ENCODE measurements around the gene RUBCN. TPM values are rescaled to one million over a fixed set of nuclear protein-coding genes. Genes with fewer than 3 reads are reported as not detected.
"Not testable (repeated sequence)": the region's sequence is repeated elsewhere in the genome, so short reads cannot be mapped to it uniquely, and the experiment has no call there.

RUBCN gene
- total and polyA plus RNA-seq, 12 donors: 9.7 to 51.4 (median 33.6) TPM

DNA sequence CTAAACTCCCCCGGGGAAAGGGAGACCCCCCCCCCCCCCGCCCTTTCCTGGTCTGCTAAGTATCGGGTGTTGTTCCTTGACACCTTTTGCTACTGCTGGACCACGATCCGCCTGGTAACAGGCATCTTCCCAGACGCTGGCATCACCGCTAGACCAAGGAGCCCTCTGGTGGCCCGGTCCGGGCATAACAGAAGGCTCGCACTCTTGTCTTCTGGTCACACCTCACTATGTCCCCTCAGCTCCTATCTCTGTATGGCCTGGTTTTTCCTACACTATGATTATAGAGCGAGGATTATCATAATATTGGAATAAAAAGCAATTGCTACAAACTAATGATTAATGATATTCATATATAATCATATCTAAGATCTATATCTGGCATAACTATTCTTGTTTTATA is 104.7 kb downstream of the RUBCN start:
- H3K27ac ChIP-seq; H3K27me3 ChIP-seq; ATAC-seq; DNase-seq; H3K4me3 ChIP-seq; H3K4me1 ChIP-seq; intact Hi-C loops (cut with DNase I); H3K36me3 ChIP-seq; H3K9me3 ChIP-seq: not testable (repeated sequence)
- 21 to 24% methylated on average over 6 to 10 of the region's 11 CpGs for WGBS, 2 donors
- TF ChIP-seq, protein P1, sequence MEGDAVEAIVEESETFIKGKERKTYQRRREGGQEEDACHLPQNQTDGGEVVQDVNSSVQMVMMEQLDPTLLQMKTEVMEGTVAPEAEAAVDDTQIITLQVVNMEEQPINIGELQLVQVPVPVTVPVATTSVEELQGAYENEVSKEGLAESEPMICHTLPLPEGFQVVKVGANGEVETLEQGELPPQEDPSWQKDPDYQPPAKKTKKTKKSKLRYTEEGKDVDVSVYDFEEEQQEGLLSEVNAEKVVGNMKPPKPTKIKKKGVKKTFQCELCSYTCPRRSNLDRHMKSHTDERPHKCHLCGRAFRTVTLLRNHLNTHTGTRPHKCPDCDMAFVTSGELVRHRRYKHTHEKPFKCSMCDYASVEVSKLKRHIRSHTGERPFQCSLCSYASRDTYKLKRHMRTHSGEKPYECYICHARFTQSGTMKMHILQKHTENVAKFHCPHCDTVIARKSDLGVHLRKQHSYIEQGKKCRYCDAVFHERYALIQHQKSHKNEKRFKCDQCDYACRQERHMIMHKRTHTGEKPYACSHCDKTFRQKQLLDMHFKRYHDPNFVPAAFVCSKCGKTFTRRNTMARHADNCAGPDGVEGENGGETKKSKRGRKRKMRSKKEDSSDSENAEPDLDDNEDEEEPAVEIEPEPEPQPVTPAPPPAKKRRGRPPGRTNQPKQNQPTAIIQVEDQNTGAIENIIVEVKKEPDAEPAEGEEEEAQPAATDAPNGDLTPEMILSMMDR (IDR thresholded peaks at IDR 0.05): peak in 4 of 9 donors; percentile 15 to 33 (median 27)

DNA sequence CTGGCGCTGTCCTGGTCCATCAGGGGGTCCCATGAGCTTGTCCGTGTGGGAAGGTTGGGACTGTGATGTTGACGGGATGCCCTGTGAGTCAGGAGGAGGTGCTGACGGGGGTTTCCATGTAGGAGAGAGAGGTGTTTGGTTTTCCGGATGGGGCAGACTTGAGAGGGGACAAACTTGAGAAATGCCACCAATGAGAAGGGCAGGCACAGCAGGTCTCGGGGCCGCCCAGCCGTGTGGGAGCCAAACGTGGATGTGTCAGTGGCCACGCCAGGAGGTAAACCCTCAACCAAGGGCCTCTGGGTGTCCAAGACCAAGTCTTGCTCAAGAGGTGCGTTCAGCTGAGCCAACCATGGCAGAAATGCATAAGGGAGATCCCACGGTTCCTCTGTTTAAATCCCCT is 105.9 kb downstream of the RUBCN start:
- H3K9me3 ChIP-seq; H3K27ac ChIP-seq; DNase-seq; intact Hi-C loops (cut with DNase I); H3K36me3 ChIP-seq; ATAC-seq; H3K27me3 ChIP-seq; H3K4me3 ChIP-seq: not testable (repeated sequence)
- peaks cover 0 to 13% (median 5%) of the 10 kb centered on the region in 9 donors for H3K4me1 ChIP-seq
- 88 to 89% methylated on average over 12 of the region's 12 CpGs for WGBS, 2 donors

DNA sequence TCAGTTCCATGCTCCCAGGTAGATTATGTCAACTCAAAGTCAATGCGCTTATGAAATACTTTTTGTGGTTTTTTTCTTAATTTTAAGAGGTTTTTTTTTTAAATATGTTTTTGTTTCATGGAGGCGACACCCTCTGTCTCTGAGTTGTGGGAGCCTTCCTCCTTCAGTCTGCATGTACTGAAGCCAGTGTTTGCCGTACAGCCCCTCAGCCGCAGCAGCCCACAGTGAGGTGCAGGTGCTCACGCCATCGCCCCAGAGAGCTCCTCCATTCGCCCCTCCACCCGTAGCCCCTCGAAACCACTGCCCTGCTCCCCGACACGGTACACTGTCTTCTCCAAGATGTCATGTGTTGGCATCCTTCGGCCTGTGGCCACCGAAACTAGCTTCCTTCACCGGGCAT is 107.4 kb downstream of the RUBCN start:
- H3K27ac ChIP-seq; H3K4me3 ChIP-seq; H3K36me3 ChIP-seq; H3K27me3 ChIP-seq; H3K9me3 ChIP-seq; ATAC-seq; DNase-seq; intact Hi-C loops (cut with DNase I): not testable (repeated sequence)
- peaks cover 0 to 16% (median 7%) of the 10 kb centered on the region in 9 donors for H3K4me1 ChIP-seq
- WGBS, 2 donors: 95 to 98% methylated on average over 7 to 8 of the region's 14 CpGs

DNA sequence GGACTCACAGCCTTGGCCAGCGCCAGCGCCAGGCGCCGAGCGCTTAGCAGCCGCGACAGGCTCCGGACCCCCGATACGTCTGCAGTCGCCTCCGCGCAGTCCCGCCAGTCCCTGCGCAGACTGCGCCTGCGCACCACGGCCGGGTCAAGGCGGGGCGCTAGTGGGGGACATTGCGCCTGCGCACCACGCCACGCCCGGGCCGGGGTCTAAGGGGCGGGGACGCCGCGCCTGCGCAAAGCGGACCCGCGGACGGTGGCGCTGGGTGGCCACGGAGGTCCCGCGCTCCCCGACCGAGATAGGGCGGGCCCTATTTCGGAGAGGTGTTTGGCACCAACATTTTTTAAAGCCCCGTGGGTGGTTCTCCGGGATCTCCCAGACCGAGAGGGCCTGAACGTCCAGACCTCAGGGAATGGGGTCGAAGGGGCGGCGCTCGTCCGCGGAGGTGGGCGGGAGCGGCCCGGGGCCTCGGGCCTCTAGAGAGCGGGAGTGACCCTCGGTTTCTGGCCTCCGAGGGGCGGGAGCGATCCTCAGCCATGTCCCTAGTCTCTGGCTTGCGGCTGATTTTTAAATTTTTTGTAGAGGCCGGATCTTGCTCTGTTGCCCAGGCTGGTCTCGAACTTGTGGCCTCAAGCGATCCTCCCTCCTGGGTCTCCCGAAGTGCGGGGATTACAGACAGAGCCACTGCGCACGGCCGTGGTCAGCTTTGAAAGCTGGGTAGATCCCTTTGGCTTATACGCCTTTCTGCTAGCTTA is 108.8 kb downstream of the RUBCN start:
- peak; percentile 89 to 96 (median 94) for ATAC-seq
- H3K27ac ChIP-seq: peak overlapping the region; percentile 68 to 95 (median 86)
- H3K9me3 ChIP-seq: not testable (repeated sequence)

DNA sequence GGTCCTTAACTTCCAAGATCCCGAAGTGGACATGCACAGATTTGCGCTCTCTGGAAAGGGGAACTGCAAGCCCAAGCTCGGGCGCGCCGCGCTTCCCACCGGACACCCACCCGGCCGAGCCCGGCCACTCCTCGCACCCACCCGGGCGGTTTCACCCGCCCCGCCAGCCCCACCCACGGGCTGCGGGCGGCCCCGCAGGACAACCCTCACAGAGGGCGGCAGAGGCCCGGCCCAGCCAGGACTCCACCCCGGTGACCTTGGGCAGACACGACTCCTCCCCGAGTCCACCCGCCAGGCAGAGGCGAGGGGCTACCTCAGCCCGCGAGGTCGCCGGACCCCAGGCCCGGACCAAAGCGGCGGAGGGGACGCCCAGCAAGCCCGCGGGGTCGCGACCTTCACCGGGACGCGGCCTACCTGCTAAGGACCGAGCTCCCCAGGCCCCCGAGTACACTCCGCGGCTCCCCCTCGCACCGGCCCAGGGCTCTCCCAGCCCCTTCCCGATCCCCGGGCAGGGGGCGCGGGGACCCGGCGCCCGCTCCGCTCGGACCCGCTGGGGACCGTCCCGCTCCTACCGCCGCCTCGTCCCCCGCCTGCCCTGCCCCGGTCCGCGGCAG is 109.4 kb downstream of the RUBCN start:
- peak overlapping the region; percentile 36 to 84 (median 74) for H3K4me3 ChIP-seq
- 1% methylated on average over 25 of the region's 67 CpGs; no CpG with 5 or more reads in 1 of the 2 donors for WGBS, 2 donors
- ATAC-seq: peak; percentile 83 to 93 (median 85)
- H3K36me3 ChIP-seq; intact Hi-C loops (cut with DNase I); H3K27me3 ChIP-seq; H3K9me3 ChIP-seq: not testable (repeated sequence)
- H3K27ac ChIP-seq: peak overlapping the region in 8 of 10 donors; percentile 82 to 95 (median 90)
- H3K4me1 ChIP-seq: peaks cover 0 to 16% (median 8%) of the 10 kb centered on the region in 9 donors
- peak in 1 of 2 donors; percentile 65 for DNase-seq

More for the DNA sequence above, 108.8 kb downstream of the RUBCN start:
- intact Hi-C loops (cut with DNase I); H3K27me3 ChIP-seq; H3K36me3 ChIP-seq: not testable (repeated sequence)
- peak; percentile 91 to 96 for DNase-seq
- peaks cover 0 to 16% (median 8%) of the 10 kb centered on the region in 9 donors for H3K4me1 ChIP-seq
- H3K4me3 ChIP-seq: peak overlapping the region; percentile 53 to 84 (median 74)
- WGBS, 2 donors: 3% methylated on average over 66 to 73 of the region's 73 CpGs

DNA sequence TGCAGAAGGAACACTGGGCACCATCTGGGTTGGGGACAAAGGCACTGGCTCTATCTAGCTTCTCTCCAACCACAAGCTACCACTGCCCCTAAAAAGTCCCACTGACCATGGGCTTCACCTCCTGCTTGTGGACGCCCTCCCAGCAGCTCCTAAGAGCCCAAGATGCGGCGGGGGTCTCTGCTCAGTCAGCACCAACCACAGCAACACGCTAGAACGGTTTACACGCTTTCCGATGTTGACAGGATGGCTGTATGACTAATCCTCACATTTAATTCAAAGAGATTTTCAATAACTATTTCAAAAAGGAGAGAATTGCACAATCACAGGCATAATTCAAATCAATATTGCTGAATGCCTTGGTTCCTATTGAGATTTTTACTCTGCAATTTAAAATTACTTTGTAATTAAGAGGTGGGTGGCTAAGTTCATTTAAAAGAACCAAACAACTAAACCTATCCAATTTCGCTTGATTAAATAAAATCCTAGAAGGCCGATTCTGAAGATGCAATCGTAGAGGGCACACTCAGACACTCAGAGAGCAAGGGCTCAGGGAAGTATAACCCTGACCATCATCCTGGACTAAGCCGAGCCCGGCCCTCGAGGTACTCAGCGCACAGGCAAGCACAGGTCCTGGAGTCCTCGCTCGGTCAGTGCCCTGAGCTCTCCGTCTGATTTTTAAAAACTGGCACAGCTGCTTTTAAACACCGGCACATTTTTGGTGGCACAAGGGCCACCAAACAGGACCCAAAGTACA is 110.1 kb downstream of the RUBCN start:
- peaks cover 0 to 12% (median 4%) of the 10 kb centered on the region in 9 donors for H3K36me3 ChIP-seq
- DNase-seq; intact Hi-C loops (cut with DNase I); H3K27me3 ChIP-seq; H3K9me3 ChIP-seq: not testable (repeated sequence)
- peak overlapping the region in 7 of 10 donors; percentile 47 to 94 (median 60) for H3K27ac ChIP-seq
- 17 to 39% methylated on average over 4 to 6 of the region's 18 CpGs for WGBS, 2 donors
- ATAC-seq: peak in 6 of 8 donors; percentile 27 to 55 (median 43)
- peak overlapping the region in 9 of 10 donors; percentile 36 to 84 (median 74) for H3K4me3 ChIP-seq
- peaks cover 0 to 16% (median 8%) of the 10 kb centered on the region in 9 donors for H3K4me1 ChIP-seq

DNA sequence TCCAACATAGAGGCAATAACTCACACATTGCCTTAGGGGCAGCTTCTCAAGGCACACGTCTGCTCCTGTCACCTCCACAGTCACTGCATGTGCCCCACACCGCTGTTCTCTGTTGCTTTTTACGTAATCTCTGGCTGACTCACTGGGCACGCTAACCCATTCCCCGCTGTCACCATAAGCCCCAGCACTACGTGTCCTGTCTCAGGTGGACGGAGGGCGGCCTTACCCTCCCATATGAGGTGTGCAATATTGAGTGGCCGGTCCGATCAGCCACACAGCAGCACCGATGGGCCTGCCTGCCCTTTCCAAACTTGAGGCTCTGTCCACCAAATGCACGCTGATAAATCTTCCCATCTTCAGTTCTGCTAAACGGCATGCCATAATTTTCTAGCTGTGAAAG is 115.2 kb downstream of the RUBCN start:
- H3K27ac ChIP-seq; H3K4me3 ChIP-seq; intact Hi-C loops (cut with DNase I); DNase-seq; H3K27me3 ChIP-seq; H3K9me3 ChIP-seq; H3K4me1 ChIP-seq: not testable (repeated sequence)
- peak in 2 of 8 donors; percentile 12 to 18 for ATAC-seq
- peaks cover 0 to 57% (median 42%) of the 10 kb centered on the region in 9 donors for H3K36me3 ChIP-seq
- WGBS, 2 donors: 95% methylated on average over 13 of the region's 13 CpGs
